Coronary artery (tissue), 2 donors: ENCODE data around the gene SLC5A1.
A peak's percentile ranks its signal among the peaks of the same experiment; 100 is the strongest.

Source experiments
- DNase-seq: peaks from one replicate; pipeline ENCODE4 v3.0.0-alpha.2; 2017; ENCODE audit warnings: low spot score
- H3K27ac ChIP-seq, 2 donors: fragments of 200-600 bp; sonication (generic); one replicate each; pipeline ENCODE4 v1.5.1; 2016 to 2019
- H3K4me3 ChIP-seq: fragments of 200-600 bp; sonication (generic); 2 replicates; pipeline ENCODE4 v1.5.1; 2016; ENCODE audit warnings: mild to moderate bottlenecking, moderate library complexity
- TF ChIP-seq, protein P1 (sequence below): fragments of 200-600 bp; sonication (generic); IDR thresholded peaks from one replicate; pipeline ENCODE4 v1.5.1; 2019; ENCODE audit warnings: antibody characterized with exemption

The SLC5A1 gene

DNA sequence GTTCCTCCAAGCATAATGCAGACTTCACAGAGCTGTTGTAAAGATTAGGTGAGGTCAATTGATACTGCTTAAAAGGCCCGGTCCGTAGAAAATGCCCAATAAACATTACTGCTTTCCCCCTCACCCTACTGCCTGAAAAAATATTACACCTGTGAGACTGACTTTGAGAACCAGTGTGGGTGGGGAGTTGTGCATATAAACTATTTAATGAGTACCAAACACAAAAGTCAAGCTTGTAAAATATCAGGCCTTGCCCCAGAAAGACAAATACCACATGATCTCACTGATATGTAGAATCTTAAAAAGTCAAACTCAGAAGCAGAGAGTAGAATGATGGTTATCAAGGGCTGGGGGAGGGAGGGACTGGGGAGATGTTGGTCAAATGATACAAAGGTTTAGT is 69.3 kb downstream of the SLC5A1 start:
- H3K4me3 ChIP-seq: no peak overlapping the region
- TF ChIP-seq, protein P1, sequence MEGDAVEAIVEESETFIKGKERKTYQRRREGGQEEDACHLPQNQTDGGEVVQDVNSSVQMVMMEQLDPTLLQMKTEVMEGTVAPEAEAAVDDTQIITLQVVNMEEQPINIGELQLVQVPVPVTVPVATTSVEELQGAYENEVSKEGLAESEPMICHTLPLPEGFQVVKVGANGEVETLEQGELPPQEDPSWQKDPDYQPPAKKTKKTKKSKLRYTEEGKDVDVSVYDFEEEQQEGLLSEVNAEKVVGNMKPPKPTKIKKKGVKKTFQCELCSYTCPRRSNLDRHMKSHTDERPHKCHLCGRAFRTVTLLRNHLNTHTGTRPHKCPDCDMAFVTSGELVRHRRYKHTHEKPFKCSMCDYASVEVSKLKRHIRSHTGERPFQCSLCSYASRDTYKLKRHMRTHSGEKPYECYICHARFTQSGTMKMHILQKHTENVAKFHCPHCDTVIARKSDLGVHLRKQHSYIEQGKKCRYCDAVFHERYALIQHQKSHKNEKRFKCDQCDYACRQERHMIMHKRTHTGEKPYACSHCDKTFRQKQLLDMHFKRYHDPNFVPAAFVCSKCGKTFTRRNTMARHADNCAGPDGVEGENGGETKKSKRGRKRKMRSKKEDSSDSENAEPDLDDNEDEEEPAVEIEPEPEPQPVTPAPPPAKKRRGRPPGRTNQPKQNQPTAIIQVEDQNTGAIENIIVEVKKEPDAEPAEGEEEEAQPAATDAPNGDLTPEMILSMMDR: no peak
- no peak overlapping the region for H3K27ac ChIP-seq
- no peak for DNase-seq

- peak; percentile 57 for DNase-seq
- TF ChIP-seq, protein P1: no peak
- Histone ChIP-seq H3K27ac (no peak overlapping the region), H3K4me3 (no peak overlapping the region)
These were observed 76.6 kb downstream of the SLC5A1 start for GRCh38 chr22:32119568-32120235.

DNA sequence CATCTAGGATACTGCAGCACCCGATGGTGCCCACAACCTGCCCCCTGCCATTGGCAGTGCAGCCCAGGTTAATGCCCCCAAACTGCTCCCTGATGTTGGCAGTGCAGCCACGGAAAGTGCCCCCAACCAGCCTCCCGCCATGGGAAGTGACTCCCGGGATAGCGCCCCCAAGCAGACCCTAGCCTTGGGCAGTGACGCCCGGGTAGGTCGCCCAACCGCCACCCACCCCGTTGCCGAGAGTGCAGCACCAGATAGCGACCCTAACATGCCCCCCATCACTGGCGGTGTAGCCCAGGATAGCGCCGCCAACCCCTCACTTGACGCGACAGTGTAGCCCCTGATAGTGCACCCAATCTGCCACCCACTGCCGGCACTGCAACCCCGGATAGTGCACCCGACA is 77.5 kb downstream of the SLC5A1 start:
- H3K4me3 ChIP-seq: no peak overlapping the region
- DNase-seq: peak; percentile 41
- no peak overlapping the region for H3K27ac ChIP-seq
- TF ChIP-seq, protein P1: no peak

- Histone ChIP-seq H3K4me3 (no peak overlapping the region), H3K27ac (no peak overlapping the region)
- peak; percentile 66 for DNase-seq
- TF ChIP-seq, protein P1: no peak
These were observed 79.8 kb downstream of the SLC5A1 start for GRCh38 chr22:32122899-32123298.

GRCh38 chr22:32123657-32124056 is 80.6 kb downstream of the SLC5A1 start:
- Histone ChIP-seq H3K27ac (no peak overlapping the region), H3K4me3 (no peak overlapping the region)
- TF ChIP-seq, protein P1: no peak
- no peak for DNase-seq

GRCh38 chr22:32127904-32128303 is 84.8 kb downstream of the SLC5A1 start:
- Histone ChIP-seq H3K27ac (no peak overlapping the region), H3K4me3 (no peak overlapping the region)
- TF ChIP-seq, protein P1: no peak
- DNase-seq: peak; percentile 41

- H3K4me3 ChIP-seq: no peak overlapping the region
- TF ChIP-seq, protein P1: no peak
- peak; percentile 26 for DNase-seq
- H3K27ac ChIP-seq: no peak overlapping the region
These were observed 87.4 kb downstream of the SLC5A1 start for GRCh38 chr22:32130464-32130863.
